ENCODE measurements around the gene ZNF329. TPM values are rescaled to one million over a fixed set of nuclear protein-coding genes. Genes with fewer than 3 reads are reported as not detected.

Gene ZNF329
- total and polyA plus RNA-seq, 2 of the 8 experiments (the other 6 are each of a cell fraction or from before 2014, with no cell fraction given): 5.8 to 11.2 TPM

DNA sequence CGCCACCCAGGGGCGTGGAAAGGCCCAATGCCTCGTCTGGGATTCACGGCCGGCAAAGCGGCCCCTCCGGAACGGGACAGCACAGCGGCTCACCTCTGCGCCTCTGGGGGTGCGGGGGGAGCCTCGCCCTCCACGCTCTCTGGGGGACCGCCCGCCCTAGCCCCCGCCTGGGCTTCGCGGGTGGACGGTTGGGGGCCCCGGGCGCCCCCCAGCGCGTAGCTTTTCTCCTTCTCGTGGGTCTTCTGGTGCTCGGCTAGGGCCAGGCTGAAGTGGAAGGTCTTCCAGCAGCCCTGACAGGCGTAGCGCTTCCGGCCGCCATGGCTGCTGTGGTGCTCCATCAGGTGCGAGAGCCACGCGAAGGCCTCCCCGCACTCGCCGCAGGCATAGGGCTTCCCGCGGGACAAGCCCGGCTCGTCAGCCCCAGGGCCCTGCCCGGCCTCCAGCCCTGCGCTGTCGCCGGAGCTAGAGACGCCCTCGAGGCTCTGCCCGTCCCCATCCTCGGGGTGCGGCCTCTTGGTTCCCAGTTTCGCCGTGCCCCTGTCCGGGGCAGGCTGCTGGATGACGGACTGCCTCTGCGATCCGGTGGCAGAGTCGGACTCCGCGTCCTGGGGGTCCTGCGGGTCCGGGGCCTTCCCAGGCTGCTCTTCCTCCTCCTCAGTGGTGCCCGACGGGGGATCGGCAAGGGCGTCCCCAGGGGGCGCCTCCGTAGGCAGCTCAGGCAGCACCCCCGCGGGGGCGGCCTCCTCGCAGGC is 65.8 kb downstream of the ZNF329 start:
- Histone ChIP-seq H3K4ac (replicated peaks; ENCODE audit: insufficient read length, low read depth, low read length) (no peak overlapping the region), H2BK15ac (ENCODE audit: low read length) (no peak overlapping the region), H2BK5ac (ENCODE audit: low read depth, low read length) (no peak overlapping the region), H3K9ac (replicated peaks in 1 of 4; ENCODE audit: extremely low read depth in 1 of 4, low read depth in 3 of 4, low read length in 3 of 4) (no peak overlapping the region), H3K4me2 (ENCODE audit: insufficient read depth in 1 of 2, low read depth in 2 of 2, low read length in 2 of 2) (no peak overlapping the region), H2BK12ac (ENCODE audit: low read depth, low read length) (no peak overlapping the region), H2BK120ac (replicated peaks; ENCODE audit: low read depth, low read length) (no peak overlapping the region), H3K4me3 (ENCODE audit: extremely low read depth in 1 of 4, insufficient read depth in 2 of 4, low read depth in 3 of 4, low read length in 4 of 4) (no peak overlapping the region), H2AK5ac (ENCODE audit: low read depth, low read length) (no peak overlapping the region), H2AFZ (ENCODE audit: low read length) (no peak overlapping the region), H3K79me2 (ENCODE audit: control insufficient read depth in 1 of 2, insufficient read depth in 2 of 2, low read length in 2 of 2) (no peaks in the 10 kb centered on the region), H4K5ac (ENCODE audit: insufficient read length, low read depth, low read length) (no peak overlapping the region), H3K18ac (ENCODE audit: extremely low read depth, low read length) (no peak overlapping the region), H3K79me1 (ENCODE audit: low read depth, low read length) (no peaks in the 10 kb centered on the region), H4K91ac (replicated peaks; ENCODE audit: insufficient read length, low read length) (no peak overlapping the region), H4K20me1 (replicated peaks in 1 of 2; ENCODE audit: control insufficient read depth in 1 of 2, insufficient read depth in 2 of 2, low read length in 2 of 2) (no peaks in the 10 kb centered on the region), H3K56ac (replicated peaks; ENCODE audit: insufficient read length, low read depth, low read length) (no peak overlapping the region), H3K36me3 (ENCODE audit: control insufficient read depth in 2 of 4, insufficient read depth in 4 of 4, low read length in 3 of 4) (peaks cover 2 to 31% (median 15%) of the 10 kb centered on the region in 4 experiments; a peak in 7 of 8 replicates), H3K14ac (ENCODE audit: insufficient read length) (no peak overlapping the region), H3K23me2 (ENCODE audit: low read depth, low read length) (no peaks in the 10 kb centered on the region), H3K4me1 (replicated peaks in 1 of 4; ENCODE audit: control insufficient read depth in 3 of 4, insufficient read depth in 4 of 4, low read length in 3 of 4) (no peaks in the 10 kb centered on the region), H3K27ac (ENCODE audit: low read depth, low read length) (no peak overlapping the region), H4K8ac (ENCODE audit: extremely low read depth, insufficient read depth, low read length) (no peak overlapping the region), H3K27me3 (replicated peaks in 1 of 4; ENCODE audit: control insufficient read depth in 3 of 4, extremely low read depth in 1 of 4, insufficient read depth in 3 of 4, low read length in 3 of 4) (no peaks in the 10 kb centered on the region), H3K9me3 (ENCODE audit: insufficient read depth in 2 of 2, low read depth in 1 of 2, low read length in 1 of 2) (no peaks in the 10 kb centered on the region; a peak in 1 of 4 replicates), H2BK20ac (ENCODE audit: low read length) (no peak overlapping the region), H3K23ac (ENCODE audit: insufficient read length) (no peak overlapping the region)
- CTCF ChIA-PET (ENCODE audit: partially characterized antibody): interaction anchor here (1.1 kb wide), 1 partner anchor 42 kb away, joined by 3 read pairs; no protein-coding TSS in a partner anchor
- no peak for DNase-seq (ENCODE audit: low read depth in 1 of 2, low spot score in 2 of 2)
- POLR2A ChIA-PET (ENCODE audit: partially characterized antibody): interaction anchor here (0.6 to 3.0 kb wide), 7 partner anchors 11 to 114 kb away, joined by 3 to 9 read pairs (median 5); partner anchors contain the start of genes ZNF135 and ZSCAN18
- 95% methylated on average over 30 of the region's 69 CpGs; no CpG with 5 or more reads in 1 of the 2 experiments for whole genome bisulfite sequencing, 2 experiments (ENCODE audit: extremely low coverage in 1 of 2, insufficient coverage in 1 of 2, insufficient read length in 1 of 2, insufficient replicate concordance in 2 of 2, low coverage in 1 of 2, low lambda C conversion rate in 2 of 2, missing lambda C conversion rate in 1 of 2)
- TF ChIP-seq NANOG (IDR thresholded peaks at IDR 0.05; ENCODE audit: insufficient read depth, low read depth, low read length, poor library complexity, severe bottlenecking) (no peak), YY1 (IDR thresholded peaks at IDR 0.05; ENCODE audit: low read depth, low read length) (no peak), TAF1 (IDR thresholded peaks at IDR 0.05; ENCODE audit: low read depth, low read length) (no peak), SP2 (IDR thresholded peaks at IDR 0.05; ENCODE audit: low read length) (no peak), GTF2F1 (IDR thresholded peaks at IDR 0.05; ENCODE audit: borderline replicate concordance, low read depth, low read length) (no peak), BACH1 (IDR thresholded peaks at IDR 0.05; ENCODE audit: low read length) (no peak), RFX5 (IDR thresholded peaks at IDR 0.05; ENCODE audit: borderline replicate concordance, low read depth, low read length) (no peak), NRF1 (IDR thresholded peaks at IDR 0.05; ENCODE audit: low read depth, low read length) (no peak), SIX5 (IDR thresholded peaks at IDR 0.05; ENCODE audit: low read depth, low read length) (no peak), TAF7 (optimal IDR thresholded peaks at IDR 0.05; ENCODE audit: borderline replicate concordance, low read depth, low read length) (no peak)
- TF ChIP-seq, protein P1, sequence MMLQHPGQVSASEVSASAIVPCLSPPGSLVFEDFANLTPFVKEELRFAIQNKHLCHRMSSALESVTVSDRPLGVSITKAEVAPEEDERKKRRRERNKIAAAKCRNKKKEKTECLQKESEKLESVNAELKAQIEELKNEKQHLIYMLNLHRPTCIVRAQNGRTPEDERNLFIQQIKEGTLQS (IDR thresholded peaks at IDR 0.05; ENCODE audit: insufficient read depth, low read depth, low read length): no peak
- FAIRE-seq: no peak
